ENCODE measurements around the gene CILP2.
A peak's percentile ranks its signal among the peaks of the same experiment; 100 is the strongest.

CILP2 gene

DNA sequence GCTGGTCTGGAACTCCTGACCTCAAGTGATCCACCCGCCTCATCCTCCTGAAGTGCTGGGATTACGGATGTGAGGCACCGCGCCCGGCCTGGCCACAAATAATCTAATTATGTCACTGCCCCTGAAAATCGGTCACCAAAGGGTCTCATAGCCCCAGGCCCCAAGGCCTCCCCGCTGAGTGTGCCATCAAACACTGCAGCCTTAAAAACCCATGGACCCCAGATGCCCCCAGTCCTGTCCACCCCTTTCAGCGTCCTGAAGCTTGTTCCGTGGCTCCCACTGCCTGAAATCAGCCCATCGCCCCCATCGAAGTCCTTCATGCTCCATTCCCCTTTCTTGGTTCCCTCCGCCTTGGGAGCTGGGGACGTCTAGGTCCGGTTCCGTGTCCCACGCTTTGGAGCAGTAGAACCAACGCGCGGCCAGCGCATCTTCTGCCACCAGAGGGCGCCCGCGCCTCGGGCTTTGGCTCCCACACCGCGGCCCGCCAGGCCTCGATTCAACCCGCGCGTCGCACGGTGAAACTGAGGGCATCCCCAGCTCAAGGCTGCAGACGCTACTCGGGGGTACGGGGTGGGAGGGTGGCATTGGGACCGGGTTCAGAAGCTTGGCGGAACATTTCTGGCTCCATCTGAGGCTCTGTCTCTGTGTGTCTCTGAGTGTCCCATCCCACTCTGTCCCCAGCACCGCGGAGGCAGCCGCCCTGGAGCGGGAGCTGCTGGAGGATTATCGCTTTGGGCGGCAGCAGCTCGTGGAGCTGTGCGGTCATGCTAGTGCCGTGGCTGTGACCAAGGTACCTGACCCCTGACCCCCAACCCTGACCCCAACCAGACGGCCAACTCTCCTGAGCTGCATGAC lies 5.9 kb upstream of the CILP2 start:
- peak; percentile 96 for DNase-seq

DNA sequence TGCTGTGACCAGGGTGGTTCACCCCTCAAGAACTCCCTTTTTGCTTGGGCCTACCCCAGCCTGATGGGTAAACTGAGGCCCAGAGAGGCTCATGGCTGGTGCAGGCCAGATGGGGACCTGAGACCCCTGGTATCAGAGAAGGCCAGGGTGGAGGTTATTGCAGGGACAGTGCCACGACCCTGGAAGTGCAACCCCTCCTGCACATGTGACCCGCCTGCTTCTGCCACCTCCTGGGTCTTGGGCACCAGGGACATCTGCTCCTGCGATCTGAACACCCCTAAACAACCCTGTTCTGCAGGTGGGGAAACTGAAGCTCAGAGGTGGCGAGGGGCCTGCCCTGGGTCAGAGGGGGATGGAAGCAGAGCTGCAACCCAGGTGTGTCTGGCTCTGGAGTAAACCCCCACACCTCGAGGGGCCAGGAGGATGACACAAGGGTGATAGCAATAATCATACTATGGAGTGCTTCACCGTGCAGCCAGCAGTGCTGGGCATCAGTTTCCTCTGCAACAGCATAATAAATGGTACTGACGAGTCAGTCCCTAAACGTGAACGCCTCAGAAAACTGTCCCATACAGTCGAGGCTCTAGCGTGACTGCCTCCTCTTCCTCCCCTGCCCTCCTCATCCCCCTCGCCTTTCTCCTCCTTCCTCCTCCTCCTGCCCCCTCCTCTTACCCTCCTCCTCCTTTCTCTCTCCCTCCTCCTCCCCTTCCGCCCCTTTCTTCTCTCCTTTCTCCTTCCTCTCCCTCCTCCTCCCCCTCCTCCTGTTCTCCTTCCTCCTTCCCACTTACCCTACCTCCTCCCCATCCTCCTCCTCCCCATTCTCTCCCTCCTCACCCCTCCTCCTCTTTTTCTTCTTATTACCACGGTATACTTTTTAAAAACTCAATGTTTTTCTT lies 5.0 kb upstream of the CILP2 start:
- no peak for DNase-seq

DNA sequence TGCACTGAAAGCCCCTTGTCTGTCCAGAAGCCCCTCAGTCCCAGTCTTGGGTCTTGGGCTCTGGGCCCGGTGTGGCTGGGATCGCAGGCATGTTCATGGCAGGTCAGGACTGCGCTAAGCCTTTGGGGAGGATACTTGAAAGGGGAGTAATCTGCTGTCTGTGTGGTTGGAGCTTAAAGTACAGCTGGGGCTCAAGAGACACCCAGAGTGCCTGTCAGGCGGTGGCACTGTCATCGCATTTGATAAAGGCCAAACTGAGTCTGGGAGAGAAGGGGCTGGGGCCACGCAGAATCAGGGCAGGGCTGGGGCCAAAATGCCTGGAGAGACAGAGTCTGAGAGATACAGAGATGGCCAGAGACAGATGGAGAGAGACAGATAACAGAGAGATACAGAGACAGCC lies 4.2 kb upstream of the CILP2 start:
- DNase-seq: no peak

DNA sequence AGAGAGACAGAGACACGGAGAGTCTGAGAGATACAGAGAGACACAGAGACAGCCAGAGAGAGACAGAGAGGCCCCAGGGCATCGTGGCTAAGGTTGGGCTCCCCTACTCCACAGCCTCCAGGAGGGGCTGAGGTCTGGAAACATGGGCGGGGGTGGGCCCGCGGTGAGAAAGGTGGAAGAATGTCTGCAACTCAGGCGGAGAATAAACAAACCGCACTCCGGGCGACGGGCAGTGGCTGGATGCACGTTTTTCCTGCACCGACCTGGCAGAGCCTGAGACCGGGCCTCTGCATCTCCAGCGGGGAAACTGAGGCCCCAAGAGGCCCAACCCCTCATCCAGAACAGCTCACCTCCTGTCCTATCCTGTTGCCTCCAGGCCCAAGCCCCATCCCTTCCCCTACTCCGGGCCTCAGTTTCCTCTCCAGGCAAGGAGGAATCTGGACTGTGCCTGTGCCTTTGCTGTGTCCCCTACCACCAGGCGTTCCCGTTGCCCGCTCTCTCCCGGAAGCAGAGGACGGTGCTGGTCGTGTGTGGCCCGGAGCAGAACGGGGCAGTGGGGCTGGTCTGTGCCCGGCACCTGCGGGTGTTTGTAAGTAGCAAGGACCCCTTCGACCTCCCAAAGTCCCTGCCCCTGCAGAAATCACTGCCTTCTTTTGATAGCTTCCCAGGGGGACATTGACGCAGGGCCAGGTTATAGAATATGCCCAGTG lies 3.4 kb upstream of the CILP2 start:
- no peak for DNase-seq

DNA sequence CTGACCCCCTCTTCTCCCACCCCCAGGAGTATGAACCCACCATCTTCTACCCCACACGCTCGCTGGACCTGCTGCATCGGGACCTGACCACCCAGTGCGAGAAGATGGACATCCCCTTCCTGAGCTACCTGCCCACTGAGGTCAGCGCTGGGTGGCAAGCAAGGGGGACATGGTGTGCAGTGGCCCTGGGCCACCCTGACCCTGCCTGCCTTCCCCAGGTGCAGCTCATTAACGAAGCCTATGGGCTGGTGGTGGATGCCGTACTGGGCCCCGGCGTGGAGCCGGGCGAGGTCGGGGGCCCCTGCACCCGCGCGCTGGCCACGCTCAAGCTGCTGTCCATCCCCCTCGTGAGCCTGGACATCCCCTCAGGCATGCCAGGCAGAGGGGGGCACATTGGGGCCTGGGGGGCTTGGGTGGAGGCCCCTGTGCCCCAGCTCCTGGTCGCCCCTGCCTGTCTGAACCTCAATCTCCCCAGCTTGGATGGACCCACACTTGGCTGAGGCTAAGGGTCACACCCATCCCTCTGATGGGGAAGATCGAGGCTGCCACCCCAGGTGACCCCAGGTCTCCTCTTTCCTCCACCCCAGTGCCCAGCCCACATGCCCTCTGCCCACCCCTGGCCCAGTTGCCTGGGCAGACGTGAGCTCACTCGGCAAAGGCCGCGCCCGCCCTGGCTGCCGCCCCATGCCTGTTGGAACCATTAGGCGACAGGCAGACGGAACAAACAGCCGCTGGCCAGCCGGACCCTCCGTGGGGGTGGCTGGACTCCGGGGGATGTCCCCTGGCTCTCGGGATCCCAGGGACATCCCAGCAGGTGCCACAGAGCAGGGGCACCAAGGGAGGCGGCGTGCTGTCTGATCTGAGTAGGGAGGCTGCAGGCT lies 2.5 kb upstream of the CILP2 start:
- no peak for DNase-seq

DNA sequence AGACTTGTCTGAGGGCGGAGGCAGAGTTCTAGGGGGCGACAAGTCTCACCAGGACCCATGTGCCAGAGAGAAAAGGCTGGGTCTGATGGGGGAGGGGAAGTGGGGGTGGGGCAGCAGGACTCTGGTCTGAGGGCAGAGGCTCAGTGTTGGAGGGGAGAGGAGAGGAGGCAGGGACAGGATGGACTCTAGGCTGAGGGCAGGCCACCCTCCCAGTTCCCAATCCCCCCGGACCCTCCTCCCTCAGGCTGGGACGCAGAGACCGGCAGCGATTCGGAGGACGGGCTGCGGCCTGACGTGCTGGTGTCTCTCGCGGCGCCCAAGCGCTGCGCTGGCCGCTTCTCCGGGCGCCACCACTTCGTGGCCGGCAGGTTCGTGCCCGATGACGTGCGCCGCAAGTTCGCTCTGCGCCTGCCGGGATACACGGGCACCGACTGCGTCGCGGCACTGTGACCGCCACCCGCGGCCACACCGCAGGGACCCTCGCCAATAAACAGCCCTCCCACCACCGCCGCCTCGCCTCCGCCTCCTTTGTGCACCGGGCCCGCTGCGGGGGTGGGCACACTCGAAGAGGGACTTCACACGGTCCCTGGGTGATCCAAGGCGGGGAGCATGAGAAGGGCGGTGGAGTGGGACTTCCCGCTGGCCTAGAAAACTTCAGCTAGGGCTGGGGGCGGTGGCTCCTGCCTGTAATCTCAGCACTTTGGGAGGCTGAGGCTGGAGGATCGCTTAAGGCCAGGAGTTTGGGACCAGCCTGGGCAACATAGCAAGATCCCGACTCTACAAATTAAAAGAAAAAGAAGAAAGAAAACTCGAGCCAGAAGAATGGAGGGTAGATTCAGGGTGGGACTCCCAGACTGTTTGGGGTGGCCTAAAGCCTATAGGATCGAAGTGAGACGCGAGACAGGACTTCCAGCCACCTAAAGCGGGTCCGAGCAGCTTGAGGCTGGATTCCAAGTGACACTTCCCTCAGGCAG lies 703 bp upstream of the CILP2 start:
- DNase-seq: no peak

DNA sequence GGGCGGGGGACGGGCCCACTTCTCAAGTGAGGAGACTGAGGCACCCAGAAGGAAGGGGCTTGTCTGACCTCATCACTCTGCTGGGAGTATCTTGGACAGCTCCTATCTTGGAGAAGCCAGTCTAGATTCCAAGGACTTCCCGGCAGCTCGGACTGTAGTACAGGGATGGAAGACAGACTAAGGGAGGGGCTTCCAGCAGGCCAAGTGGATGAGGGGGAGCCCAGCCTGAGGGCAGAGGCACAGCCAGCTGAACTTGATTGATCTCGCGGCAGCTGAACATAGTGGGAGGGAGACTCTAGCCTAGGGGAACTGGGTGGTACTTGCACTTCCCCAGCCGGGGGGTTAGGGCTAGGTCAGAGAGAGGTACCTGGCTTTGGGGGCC lies 711 bp downstream of the CILP2 start:
- DNase-seq: no peak

DNA sequence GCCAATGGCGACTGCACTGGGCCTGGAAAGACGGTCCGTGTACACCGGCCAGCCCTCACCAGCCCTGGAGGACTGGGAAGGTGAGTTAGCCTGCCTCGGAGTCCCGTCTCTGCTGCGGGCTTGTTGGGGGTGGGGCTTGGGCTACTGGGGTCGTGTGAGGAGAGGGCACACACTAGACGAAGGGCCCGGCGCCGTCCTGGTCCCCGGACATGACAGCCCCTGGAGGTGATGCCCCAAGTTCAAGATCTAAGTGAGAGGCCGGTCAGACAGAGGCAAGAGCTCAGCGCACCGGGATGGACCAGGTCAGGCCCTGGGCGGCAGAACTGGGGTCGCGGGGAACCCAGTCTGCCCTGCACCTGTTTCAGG lies 1.6 kb downstream of the CILP2 start:
- DNase-seq: no peak

DNA sequence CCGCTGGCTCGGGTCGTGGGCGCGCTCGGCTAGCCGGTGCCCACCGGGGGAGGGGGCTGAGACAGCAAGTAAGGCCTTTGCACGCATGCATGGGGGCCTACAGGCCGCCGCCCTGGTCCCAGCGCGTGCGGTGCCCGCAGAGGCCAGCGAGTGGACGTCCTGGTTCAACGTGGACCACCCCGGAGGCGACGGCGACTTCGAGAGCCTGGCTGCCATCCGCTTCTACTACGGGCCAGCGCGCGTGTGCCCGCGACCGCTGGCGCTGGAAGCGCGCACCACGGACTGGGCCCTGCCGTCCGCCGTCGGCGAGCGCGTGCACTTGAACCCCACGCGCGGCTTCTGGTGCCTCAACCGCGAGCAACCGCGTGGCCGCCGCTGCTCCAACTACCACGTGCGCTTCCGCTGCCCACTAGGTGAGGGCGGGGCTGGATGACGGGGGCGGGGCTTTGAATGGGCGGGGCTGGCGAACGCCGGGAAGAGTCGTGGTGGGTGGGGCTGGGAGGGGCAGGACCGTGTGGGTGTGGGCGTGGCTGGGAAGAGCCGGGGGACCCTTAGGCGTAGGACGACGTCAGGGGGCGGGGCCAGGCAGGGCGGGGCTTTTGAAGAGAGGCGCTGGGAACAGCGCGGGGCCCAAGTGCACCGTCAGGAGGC lies 2.1 kb downstream of the CILP2 start:
- DNase-seq: peak; percentile 85

DNA sequence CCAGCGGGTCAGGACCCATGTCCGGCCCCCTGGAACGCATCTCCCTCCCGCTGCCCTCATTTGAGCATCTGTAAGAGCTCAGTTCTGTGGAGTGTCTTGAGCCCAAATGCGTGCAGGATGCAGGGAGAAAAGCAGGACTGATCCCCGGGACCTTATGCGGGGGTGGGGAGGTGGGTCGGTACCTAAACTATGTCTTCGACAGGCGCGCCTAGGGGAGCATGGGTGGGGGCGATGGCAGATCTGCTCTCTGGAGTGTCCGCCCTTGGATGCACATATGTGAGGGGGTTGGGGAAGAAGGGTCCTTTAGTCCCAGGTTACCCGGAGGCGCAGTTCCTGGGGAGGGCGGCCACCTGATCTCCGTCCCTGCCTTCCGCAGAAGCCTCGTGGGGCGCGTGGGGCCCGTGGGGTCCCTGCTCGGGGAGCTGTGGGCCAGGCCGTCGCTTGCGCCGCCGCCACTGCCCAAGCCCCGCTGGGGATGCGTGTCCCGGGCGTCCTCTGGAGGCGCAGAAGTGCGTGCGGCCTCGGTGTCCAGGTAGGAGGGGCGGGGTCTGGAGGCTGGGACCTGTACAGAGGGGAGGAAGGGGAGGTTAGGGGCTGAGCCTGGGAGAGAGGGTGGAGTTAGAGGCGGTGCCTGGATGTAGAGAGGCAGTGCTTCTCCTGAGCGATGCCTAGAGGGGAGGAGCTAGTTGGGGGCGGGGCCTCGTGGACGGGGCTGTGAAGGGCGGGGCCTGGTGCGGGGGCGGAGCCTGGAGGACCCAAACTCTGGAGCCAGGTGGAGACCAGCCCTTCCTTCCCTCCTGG lies 2.9 kb downstream of the CILP2 start:
- DNase-seq: peak; percentile 84

DNA sequence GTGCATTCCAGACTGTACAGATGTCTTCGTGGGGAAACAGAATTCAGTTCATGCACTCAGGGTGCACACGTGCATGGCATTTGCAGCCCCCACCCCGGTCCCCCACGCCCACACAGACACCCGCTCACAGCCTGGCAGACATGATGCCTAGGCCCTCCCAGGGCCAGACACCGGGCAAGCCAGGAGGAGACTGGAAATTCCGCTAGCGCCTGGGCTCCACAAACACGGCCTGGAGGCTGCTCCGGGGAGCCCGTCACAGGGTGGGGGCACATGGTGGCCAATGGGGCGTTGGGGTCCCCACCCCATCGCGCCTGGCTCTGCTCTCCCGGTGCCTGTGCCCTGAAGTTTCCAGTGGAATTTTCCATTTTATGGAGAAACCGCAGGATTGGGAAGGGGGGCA lies 3.6 kb downstream of the CILP2 start:
- no peak for DNase-seq

DNA sequence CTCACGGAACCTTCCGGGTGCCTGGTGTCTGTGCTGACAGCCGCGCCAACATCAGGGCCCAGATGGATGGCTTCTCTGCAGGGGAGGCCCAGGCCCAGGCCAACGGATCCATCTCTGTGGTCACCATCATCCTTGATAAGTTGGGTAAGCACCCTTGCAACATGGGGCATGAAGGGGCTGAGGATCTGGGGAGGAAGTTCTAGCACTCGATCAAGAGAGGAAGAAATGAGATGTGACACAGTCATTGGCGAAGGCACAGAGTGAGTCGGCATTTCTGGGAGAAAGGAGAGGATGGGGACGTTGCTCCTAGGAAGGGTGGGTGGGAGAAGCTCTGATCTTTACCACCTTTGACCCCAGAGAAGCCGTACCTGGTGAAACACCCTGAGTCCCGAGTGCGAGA lies 4.4 kb downstream of the CILP2 start:
- DNase-seq: no peak

DNA sequence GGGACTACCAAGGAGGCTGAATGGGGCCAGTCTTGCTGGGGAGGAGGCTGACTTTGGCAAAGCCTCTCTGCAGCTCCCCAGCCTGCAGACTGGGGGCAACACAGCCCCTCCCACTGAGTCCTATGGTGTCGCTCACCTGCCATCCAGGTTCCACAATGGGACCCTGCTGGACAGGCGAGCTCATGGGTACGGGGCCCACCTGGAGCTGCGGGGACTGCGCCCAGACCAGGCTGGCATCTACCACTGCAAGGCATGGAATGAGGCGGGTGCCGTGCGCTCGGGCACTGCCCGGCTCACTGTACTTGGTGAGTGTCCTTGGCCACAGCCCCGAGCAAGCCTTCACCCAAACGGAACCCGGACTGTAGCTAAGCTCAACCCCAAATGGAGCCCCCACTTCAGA lies 5.0 kb downstream of the CILP2 start:
- DNase-seq: no peak

DNA sequence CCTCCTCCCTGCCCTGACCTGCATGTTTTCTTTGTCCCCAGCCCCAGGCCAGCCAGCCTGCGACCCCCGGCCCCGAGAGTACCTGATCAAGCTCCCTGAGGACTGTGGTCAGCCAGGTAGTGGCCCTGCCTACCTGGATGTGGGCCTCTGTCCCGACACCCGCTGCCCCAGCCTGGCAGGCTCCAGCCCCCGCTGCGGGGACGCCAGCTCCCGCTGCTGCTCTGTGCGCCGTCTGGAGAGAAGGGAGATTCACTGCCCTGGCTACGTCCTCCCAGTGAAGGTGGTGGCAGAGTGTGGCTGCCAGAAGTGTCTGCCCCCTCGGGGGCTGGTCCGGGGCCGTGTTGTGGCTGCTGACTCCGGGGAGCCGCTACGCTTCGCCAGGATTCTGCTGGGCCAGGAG lies 5.6 kb downstream of the CILP2 start:
- DNase-seq: no peak

DNA sequence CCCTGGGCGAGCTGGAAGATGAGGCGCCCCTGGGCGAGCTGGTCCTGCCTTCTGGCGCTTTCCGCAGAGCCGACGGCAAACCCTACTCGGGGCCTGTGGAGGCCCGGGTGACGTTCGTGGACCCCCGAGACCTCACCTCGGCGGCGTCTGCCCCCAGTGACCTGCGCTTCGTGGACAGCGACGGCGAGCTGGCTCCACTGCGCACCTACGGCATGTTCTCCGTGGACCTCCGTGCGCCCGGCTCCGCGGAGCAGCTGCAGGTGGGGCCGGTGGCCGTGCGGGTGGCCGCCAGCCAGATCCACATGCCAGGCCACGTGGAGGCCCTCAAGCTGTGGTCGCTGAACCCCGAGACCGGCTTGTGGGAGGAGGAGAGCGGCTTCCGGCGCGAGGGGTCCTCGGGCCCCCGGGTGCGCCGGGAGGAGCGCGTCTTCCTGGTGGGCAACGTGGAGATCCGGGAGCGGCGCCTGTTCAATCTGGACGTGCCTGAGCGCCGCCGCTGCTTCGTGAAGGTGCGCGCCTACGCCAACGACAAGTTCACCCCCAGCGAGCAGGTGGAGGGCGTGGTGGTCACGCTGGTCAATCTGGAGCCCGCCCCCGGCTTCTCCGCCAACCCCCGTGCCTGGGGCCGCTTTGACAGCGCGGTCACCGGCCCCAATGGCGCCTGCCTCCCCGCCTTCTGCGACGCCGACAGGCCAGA lies 6.3 kb downstream of the CILP2 start:
- DNase-seq: no peak

DNA sequence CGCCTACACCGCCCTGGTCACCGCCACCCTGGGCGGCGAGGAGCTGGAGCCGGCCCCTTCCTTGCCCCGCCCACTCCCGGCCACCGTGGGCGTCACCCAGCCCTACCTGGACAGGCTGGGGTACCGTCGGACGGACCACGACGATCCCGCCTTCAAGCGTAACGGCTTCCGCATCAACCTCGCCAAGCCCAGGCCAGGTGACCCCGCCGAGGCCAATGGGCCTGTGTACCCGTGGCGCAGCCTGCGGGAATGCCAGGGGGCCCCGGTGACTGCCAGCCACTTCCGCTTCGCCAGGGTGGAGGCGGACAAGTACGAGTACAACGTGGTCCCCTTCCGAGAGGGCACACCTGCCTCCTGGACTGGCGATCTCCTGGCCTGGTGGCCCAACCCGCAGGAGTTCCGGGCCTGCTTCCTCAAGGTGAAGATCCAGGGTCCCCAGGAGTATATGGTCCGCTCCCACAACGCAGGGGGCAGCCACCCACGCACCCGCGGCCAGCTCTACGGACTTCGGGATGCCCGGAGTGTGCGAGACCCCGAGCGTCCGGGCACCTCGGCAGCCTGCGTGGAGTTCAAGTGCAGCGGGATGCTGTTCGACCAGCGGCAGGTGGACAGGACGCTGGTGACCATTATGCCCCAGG lies 7.0 kb downstream of the CILP2 start:
- DNase-seq: no peak

DNA sequence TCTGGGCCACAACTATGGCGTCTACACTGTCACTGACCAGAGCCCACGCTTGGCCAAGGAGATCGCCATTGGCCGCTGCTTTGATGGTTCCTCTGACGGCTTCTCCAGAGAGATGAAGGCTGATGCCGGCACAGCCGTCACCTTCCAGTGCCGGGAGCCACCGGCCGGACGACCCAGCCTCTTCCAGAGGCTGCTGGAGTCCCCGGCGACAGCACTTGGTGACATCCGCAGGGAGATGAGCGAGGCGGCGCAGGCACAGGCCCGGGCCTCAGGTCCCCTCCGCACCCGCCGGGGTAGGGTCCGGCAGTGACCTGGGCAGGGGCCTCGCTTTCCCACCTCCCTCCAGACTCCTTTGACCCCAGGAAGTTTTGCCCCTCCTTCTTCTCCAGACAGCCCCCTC lies 7.6 kb downstream of the CILP2 start:
- DNase-seq: no peak

DNA sequence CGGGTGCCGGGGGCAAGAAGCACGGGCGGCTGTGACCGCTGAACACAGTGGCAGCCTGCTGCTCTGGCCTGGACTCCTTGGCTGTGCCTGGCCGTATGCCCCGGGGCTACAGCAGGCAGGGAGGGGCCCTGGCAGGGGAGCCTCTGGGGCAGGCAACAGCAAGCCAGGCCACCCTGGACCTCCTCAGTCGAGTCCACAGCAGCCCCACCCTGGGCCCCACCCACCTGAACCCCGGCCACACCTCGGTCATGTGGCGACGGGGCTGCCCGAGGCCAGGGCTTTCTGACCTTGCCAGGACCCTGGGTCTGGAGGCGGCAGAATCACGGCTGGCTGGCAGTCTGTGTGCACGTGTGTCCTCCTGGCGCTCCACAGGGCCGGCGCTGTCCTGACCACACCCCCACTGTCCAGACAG lies 8.7 kb downstream of the CILP2 start:
- DNase-seq: no peak
